Measurements from ENCODE around the gene BTN1A1.
"Not testable (repeated sequence)": the region's sequence is repeated elsewhere in the genome, so short reads cannot be mapped to it uniquely, and the experiment has no call there.

The BTN1A1 gene

GRCh38 chr6:26520237-26520849 lies 20.2 kb downstream of the BTN1A1 start:
- in situ Hi-C loops (cut with HindIII; ENCODE audit: low pct_ligation_motif_present, low sequenced_read_pairs): no loop called here
- peak overlapping the region; percentile 45 for H3K4me3 ChIP-seq (ENCODE audit: low read depth, low read length)
- H3K27ac ChIP-seq: peak overlapping the region; percentile 87
- no peak for DNase-seq
- no peak for TF ChIP-seq CTCF (IDR thresholded peaks at IDR 0.05; ENCODE audit: low read depth, low read length, missing control alignments)
- H3K36me3 ChIP-seq (replicated peaks): no peaks in the 10 kb centered on the region
- H3K27me3 ChIP-seq (replicated peaks): no peaks in the 10 kb centered on the region

- peak; percentile 74 for DNase-seq
- Histone ChIP-seq H3K4me3 (ENCODE audit: low read depth, low read length) (peak overlapping the region; percentile 61), H3K36me3 (replicated peaks) (no peaks in the 10 kb centered on the region), H3K27ac (peak overlapping the region; percentile 87), H3K27me3 (replicated peaks) (no peaks in the 10 kb centered on the region)
- no peak for TF ChIP-seq CTCF (IDR thresholded peaks at IDR 0.05; ENCODE audit: low read depth, low read length, missing control alignments)
- in situ Hi-C loops (cut with HindIII; ENCODE audit: low pct_ligation_motif_present, low sequenced_read_pairs): no loop called here
Measured at GRCh38 chr6:26520850-26521599, 20.9 kb downstream of the BTN1A1 start.

- in situ Hi-C loops (cut with HindIII; ENCODE audit: low pct_ligation_motif_present, low sequenced_read_pairs): no loop called here
- H3K4me3 ChIP-seq (ENCODE audit: low read depth, low read length): peak overlapping the region; percentile 61
- H3K27ac ChIP-seq: peak overlapping the region; percentile 83
- H3K36me3 ChIP-seq (replicated peaks): no peaks in the 10 kb centered on the region
- DNase-seq: peak; percentile 48
- no peak for TF ChIP-seq CTCF (IDR thresholded peaks at IDR 0.05; ENCODE audit: low read depth, low read length, missing control alignments)
- no peaks in the 10 kb centered on the region for H3K27me3 ChIP-seq (replicated peaks)
Measured at GRCh38 chr6:26521600-26522391, 21.7 kb downstream of the BTN1A1 start.

- DNase-seq; H3K27ac ChIP-seq; in situ Hi-C loops (cut with HindIII; ENCODE audit: low pct_ligation_motif_present, low sequenced_read_pairs); H3K36me3 ChIP-seq (replicated peaks); H3K27me3 ChIP-seq (replicated peaks): not testable (repeated sequence)
- peak overlapping the region; percentile 61 for H3K4me3 ChIP-seq (ENCODE audit: low read depth, low read length)
Measured at GRCh38 chr6:26522486-26523228, 22.6 kb downstream of the BTN1A1 start.

- H3K27me3 ChIP-seq (replicated peaks); DNase-seq; H3K36me3 ChIP-seq (replicated peaks); H3K27ac ChIP-seq; in situ Hi-C loops (cut with HindIII; ENCODE audit: low pct_ligation_motif_present, low sequenced_read_pairs); H3K4me3 ChIP-seq (ENCODE audit: low read depth, low read length): not testable (repeated sequence)
Measured at GRCh38 chr6:26524314-26524713, 24.2 kb downstream of the BTN1A1 start.

- TF ChIP-seq CTCF (IDR thresholded peaks at IDR 0.05; ENCODE audit: low read depth, low read length, missing control alignments): no peak
- Histone ChIP-seq H3K36me3 (replicated peaks) (no peaks in the 10 kb centered on the region), H3K27ac (no peak overlapping the region), H3K4me3 (ENCODE audit: low read depth, low read length) (no peak overlapping the region), H3K27me3 (replicated peaks) (no peaks in the 10 kb centered on the region)
- in situ Hi-C loops (cut with HindIII; ENCODE audit: low pct_ligation_motif_present, low sequenced_read_pairs): no loop called here
- no peak for DNase-seq
Measured at GRCh38 chr6:26524722-26525370, 24.7 kb downstream of the BTN1A1 start.

Data from brain microvascular endothelial cell (primary cell).